ENCODE measurements around the gene NCOR1.
"Not testable (repeated sequence)": the region's sequence is repeated elsewhere in the genome, so short reads cannot be mapped to it uniquely, and the experiment has no call there.

DNA sequence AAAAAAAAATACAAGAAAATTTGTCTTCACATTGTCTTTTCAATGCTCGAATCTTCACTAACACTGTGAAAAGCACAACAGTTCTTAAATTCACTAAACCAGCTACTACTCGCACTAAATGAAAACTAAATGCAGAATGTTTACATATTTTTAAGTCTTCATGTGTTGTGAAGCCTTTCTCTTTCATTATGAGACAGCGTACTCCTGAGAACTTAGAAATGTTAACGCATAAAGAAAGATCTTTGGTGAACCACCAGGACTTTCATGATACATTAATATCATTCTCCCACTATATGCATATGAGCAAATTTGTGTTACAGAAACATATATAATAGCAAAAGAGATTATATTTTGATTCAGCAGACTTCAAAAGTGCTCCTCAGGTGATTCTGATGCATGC is 48.6 kb downstream of the NCOR1 start:
- TF ChIP-seq, protein P1, sequence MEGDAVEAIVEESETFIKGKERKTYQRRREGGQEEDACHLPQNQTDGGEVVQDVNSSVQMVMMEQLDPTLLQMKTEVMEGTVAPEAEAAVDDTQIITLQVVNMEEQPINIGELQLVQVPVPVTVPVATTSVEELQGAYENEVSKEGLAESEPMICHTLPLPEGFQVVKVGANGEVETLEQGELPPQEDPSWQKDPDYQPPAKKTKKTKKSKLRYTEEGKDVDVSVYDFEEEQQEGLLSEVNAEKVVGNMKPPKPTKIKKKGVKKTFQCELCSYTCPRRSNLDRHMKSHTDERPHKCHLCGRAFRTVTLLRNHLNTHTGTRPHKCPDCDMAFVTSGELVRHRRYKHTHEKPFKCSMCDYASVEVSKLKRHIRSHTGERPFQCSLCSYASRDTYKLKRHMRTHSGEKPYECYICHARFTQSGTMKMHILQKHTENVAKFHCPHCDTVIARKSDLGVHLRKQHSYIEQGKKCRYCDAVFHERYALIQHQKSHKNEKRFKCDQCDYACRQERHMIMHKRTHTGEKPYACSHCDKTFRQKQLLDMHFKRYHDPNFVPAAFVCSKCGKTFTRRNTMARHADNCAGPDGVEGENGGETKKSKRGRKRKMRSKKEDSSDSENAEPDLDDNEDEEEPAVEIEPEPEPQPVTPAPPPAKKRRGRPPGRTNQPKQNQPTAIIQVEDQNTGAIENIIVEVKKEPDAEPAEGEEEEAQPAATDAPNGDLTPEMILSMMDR (IDR thresholded peaks at IDR 0.05; ENCODE audit: control extremely low read depth in 1 of 3, insufficient read depth in 1 of 3, low read depth in 1 of 3, low read length in 3 of 3) = not testable (repeated sequence)
- not testable (repeated sequence) for TF ChIP-seq CEBPB (IDR thresholded peaks at IDR 0.05; ENCODE audit: low read depth, low read length); GABPA (IDR thresholded peaks at IDR 0.05; ENCODE audit: borderline replicate concordance, insufficient read depth, low read length); TAF1 (IDR thresholded peaks at IDR 0.05; ENCODE audit: low read depth, low read length); SIN3A (conservative IDR thresholded peaks at IDR 0.05 in 1 of 2, IDR thresholded peaks at IDR 0.05 in 1 of 2; ENCODE audit: low read depth in 1 of 2, low read length in 2 of 2); ZNF274 (IDR thresholded peaks at IDR 0.05; ENCODE audit: borderline replicate concordance, extremely low read depth, low read length); CREB1 (IDR thresholded peaks at IDR 0.05)
